GM21515 (cell line): Measurements from ENCODE around the gene GALNT14.

Experiments
- ATAC-seq: cut with Tn5 transposase; IDR thresholded peaks from one replicate; pipeline ENCODE4 v1.9.1; 2021; ENCODE audit not compliant: unreplicated experiment

GALNT14 gene

GRCh38 chr2:31060397-31060796, 77.8 kb downstream of the GALNT14 start:
- no peak for ATAC-seq

DNA sequence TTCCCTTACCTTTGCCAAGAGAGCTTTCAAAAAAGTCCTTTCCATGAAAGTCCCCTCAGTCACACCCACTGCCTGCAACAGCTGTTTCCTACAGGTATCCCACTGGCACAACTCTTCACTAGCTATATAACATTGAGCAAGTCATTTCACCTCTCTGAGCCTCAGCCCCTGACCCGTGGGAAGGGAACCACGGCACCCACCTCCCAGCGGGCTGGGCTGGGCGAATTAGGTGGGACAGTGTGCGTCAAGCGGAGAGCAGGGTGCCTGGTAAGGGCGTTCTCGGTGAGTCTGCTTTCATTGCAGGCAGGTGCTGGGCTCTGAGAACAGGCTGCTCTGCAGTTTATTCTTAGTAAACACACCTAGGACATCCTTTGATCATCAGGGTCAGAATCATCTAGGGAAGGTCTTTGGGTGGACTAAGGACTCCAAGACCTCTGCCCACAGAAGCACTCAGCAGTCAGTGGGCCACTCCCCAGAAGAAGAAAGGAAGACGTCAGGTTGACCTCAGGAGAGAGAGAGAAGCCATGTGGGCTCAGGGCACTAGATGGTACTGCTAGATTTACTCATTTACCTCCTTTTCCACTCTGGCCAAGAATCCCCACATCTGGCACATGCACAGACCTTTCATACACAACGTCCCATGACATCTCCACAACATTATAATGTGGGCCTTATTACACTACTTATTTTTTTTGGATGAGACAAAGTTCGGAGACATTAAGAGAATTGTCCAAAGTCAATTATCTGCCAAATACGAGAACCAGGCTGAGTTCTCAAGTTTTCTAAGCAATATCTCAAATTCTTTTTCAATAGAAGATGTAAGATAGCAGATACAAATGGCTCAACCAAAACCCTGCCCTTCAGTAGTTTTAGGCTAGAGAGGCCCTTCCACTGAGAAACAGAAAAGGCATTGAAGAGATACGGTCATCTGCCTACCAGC, 79.9 kb downstream of the GALNT14 start:
- no peak for ATAC-seq

GRCh38 chr2:31057691-31058090, 80.5 kb downstream of the GALNT14 start:
- ATAC-seq: no peak

- ATAC-seq: no peak
Measured at GRCh38 chr2:31055938-31056337, 82.3 kb downstream of the GALNT14 start.

- no peak for ATAC-seq
Measured at GRCh38 chr2:31054842-31055388, 83.3 kb downstream of the GALNT14 start.

- ATAC-seq: no peak
Measured at GRCh38 chr2:31053929-31054782, 84.1 kb downstream of the GALNT14 start.

DNA sequence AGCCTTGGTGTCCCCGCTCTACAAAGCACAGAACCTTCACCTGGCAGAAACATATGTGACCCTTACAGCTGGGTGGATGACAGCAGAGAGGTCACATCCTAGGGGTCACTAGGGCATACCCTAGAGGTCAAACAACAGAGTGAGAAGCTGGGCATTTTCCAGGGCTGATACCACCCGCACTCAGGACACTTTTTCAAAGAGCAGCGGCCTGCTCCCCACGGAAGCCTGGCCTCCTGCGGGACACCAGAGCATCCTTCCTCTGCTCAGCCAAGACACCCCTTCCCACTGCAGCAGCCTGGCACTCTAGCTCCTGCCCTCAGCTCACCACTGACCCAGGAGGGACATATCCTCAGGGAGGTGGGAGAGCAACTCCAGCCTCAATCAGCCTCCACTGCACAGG, 86.0 kb downstream of the GALNT14 start:
- ATAC-seq: no peak

GRCh38 chr2:31051258-31052140, 86.7 kb downstream of the GALNT14 start:
- ATAC-seq: no peak

- ATAC-seq: no peak
Measured at GRCh38 chr2:31049916-31050588, 88.2 kb downstream of the GALNT14 start.

DNA sequence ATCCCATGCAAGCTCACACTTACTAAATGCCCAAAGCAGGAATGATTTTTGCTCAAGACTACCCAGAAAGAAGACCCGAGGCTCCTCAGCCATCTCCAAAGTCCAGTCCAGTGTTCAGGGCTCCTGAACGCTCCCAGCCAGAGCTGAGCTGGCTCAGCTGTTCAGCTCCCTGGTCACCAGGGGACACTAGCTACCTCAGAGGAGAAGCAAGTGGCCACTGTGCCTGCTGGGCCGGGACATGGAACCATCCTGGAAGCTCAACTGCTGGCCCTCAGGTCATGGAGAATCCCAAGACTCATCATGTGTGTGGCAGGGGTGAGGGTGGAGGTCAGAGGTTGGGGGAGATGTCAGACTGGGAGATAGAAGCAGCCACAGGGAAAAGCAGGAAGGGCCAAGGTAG, 89.0 kb downstream of the GALNT14 start:
- ATAC-seq: no peak

- no peak for ATAC-seq
Measured at GRCh38 chr2:31047599-31047998, 90.6 kb downstream of the GALNT14 start.

- no peak for ATAC-seq
Measured at GRCh38 chr2:31038385-31038784, 99.9 kb downstream of the GALNT14 start.

- ATAC-seq: no peak
Measured at GRCh38 chr2:31037058-31037457, 101.2 kb downstream of the GALNT14 start.

DNA sequence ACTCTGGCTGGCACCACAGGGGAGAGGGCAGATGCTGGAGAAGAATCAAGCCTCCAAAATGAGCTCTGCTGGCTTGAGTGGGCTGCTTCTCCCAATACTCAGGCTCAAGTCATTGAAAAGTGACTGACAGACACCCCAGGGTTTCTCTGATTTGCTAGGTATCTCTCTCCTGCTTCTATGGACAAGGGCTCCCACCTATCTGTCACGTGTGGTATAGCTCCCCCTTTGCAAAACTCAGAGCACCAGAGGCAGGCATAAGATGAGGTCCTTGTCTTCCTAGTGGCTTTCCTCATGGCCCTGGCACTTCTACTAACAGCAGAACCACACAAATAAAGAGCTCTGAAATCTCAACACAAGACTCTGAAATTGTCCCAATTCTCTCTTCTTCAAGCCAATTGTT, 105.2 kb downstream of the GALNT14 start:
- ATAC-seq: no peak

DNA sequence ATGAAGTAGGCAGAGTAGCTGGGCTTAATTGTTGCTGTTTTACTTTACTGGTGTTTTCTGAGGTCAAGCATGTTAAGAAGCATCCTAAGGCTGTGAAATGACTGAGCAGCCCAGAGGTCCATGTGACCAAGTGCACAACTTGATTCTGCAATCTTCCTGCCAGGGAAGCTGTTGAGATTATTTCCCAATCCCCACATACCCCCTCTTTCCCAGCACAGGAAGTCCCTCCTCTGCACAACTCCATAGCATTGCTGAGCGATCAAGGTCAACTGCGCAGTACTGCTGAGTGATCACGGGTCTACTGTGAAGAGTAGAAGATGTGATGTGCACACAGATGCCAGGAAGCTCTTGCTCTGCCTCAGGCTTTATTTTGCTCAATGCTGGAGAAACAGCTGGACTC, 105.8 kb downstream of the GALNT14 start:
- ATAC-seq: no peak

DNA sequence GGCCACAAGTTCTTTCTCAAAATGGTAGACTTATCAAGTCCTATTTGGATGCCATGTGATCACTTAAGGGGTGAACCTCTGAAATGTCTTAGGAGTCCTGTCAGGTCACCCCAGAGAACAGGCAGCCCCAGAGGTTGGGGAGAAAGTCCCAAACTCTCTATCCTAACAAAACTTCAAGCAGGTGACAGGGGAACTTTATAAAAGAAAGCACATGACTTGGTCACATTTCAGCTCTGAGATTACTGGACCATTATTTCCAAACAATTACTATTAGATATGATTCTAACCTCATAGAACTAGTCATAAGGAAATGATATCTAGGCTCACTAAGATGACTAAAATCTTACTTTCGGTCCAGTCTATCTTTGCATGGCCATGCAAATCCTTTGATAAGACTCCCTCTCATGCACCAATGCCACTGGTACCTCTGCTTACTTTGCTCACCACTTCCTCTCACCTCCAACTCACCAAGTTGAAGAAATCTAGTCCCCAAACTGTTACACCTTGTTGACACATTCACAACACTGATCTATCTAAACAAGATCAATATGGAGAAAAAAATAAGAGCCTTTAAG, 107.0 kb downstream of the GALNT14 start:
- ATAC-seq: peak; percentile 91

DNA sequence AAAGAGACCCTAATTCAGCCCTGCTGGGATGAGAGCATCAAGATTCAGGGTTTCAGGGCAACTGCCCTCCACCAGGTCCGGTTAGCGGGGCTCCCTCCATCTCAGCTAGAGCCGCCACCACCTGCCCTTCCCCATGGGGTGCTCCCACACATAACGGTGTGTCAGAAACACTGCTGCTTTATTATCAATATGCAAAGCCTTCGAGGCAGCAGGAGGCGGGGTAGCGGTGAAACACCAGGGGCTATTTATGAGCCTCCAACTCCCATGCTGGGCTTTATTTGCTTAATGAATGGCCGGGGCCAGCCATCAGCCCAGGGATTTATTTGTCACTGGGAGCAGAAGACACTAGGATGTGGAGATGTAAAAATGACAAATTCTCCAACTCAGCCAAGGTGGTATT, 109.8 kb downstream of the GALNT14 start:
- no peak for ATAC-seq

GRCh38 chr2:31027549-31027948, 110.7 kb downstream of the GALNT14 start:
- ATAC-seq: no peak

DNA sequence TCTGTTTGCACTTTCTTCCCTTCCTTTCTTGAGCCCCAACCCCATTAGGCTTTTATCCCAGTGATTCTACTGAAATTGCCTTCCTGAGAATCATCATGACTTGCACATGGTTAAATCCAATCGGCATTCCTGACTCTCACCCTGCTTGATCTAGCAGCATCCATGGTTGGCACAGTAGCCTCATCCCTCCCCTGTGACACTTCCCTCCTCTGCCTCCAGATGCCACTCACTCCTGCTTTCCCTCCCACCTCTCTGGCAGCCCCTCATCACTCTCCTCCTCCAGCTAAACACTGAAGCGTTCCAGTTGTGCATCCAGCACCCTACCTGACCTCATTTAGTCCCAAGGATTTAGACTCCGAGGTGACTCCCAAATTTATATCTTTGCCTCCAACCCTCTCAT, 114.7 kb downstream of the GALNT14 start:
- no peak for ATAC-seq

GRCh38 chr2:31020713-31021112, 117.5 kb downstream of the GALNT14 start:
- ATAC-seq: no peak
